GM12878 (cell line): ENCODE results near the gene PRPF40B. TPM values are rescaled to one million over a fixed set of nuclear protein-coding genes. Genes with fewer than 3 reads are reported as not detected.

ENCODE experiments used
- CBFB ChIP-seq: IDR thresholded peaks from 2 replicates; pipeline ENCODE4 v1.6.1; 2016; ENCODE audit warnings: antibody characterized with exemption, low read depth
- FOXM1 ChIP-seq: IDR thresholded peaks from 2 replicates; pipeline ENCODE4 v1.6.1; 2012; ENCODE audit warnings: low read depth, mild to moderate bottlenecking, inconsistent platforms, low read length, moderate library complexity
- MXI1 ChIP-seq: fragments of 150-350 bp; IDR thresholded peaks from 2 replicates; pipeline ENCODE4 v1.6.1; 2011; ENCODE audit warnings: low read depth, mild to moderate bottlenecking, inconsistent platforms, low read length, improper control_type of control experiment
- NFYA ChIP-seq: IDR thresholded peaks from 2 replicates; pipeline ENCODE4 v1.6.1; 2011; ENCODE audit warnings: low read depth, mild to moderate bottlenecking, low read length, improper control_type of control experiment, borderline replicate concordance
- NR2C1 ChIP-seq: fragments of 450-650 bp; IDR thresholded peaks from 2 replicates; pipeline ENCODE4 v1.6.1; 2017; ENCODE audit warnings: antibody characterized with exemption, mild to moderate bottlenecking, moderate library complexity
- NR2F1 ChIP-seq: fragments of 450-650 bp; conservative IDR thresholded peaks from 2 replicates; pipeline ENCODE4 v1.6.1; 2017; ENCODE audit warnings: mild to moderate bottlenecking
- PAX5 ChIP-seq: IDR thresholded peaks from 2 replicates; pipeline ENCODE4 v1.6.1; 2011; ENCODE audit warnings: low read depth, low read length, borderline replicate concordance
- POLR2A ChIP-seq: IDR thresholded peaks from 2 replicates; pipeline ENCODE4 v1.6.1; 2011; ENCODE audit warnings: low read depth, mild to moderate bottlenecking, low read length
- POU2F2 ChIP-seq: IDR thresholded peaks from 3 replicates; pipeline ENCODE4 v1.6.1; 2011; ENCODE audit warnings: low read depth, mild to moderate bottlenecking, low read length, borderline replicate concordance
- RAD21 ChIP-seq: IDR thresholded peaks from 2 replicates; pipeline ENCODE4 v1.6.1; 2011; ENCODE audit warnings: mild to moderate bottlenecking, low read depth, low read length, moderate library complexity; ENCODE audit not compliant: insufficient read depth
- RAD51 ChIP-seq: fragments of 450-650 bp; IDR thresholded peaks from 2 replicates; pipeline ENCODE4 v1.6.1; 2016; ENCODE audit warnings: moderate library complexity, mild to moderate bottlenecking, inconsistent platforms
- RUNX3 ChIP-seq: IDR thresholded peaks from 2 replicates; pipeline ENCODE4 v1.6.1; 2012; ENCODE audit warnings: low read length, inconsistent platforms
- SMC3 ChIP-seq: IDR thresholded peaks from 2 replicates; pipeline ENCODE4 v1.6.1; 2011; ENCODE audit warnings: low read length, improper control_type of control experiment, borderline replicate concordance
- SP1 ChIP-seq: IDR thresholded peaks from one replicate; pipeline ENCODE4 v1.6.1; 2011; ENCODE audit warnings: low read depth, low read length
- TAF1 ChIP-seq: IDR thresholded peaks from 2 replicates; pipeline ENCODE4 v1.6.1; 2011; ENCODE audit warnings: mild to moderate bottlenecking, low read depth, low read length, borderline replicate concordance
- polyA plus RNA-seq, 11 experiments: library from polyadenylated mRNA; depleted of rRNA in 4 of 11; unstranded in 6 of 11; stranded (reverse) in 5 of 11; fragments of >200 nt; fragmentation: Nextera tagmentation in 4 of 11; fragmentation: Illumina TruSeq in 1 of 11; extraction: Ambion mirVana in 4 of 11; extraction: Trizol in 1 of 11; gene quantifications; 1 replicate in 1 of 11; 2 replicates in 10 of 11; pipeline versions ENCODE4 v1.2.1 to v1.2.3, GENCODE V29; 2011 to 2016; ENCODE audit warnings: inconsistent platforms in 2 of 11, missing spikeins in 2 of 11, low read depth in 1 of 11
- total RNA-seq, 4 experiments: library from RNA; depleted of rRNA in 3 of 4; stranded (reverse); fragments of >200 nt in 3 of 4; fragmentation: Illumina TruSeq in 1 of 4; extraction: Trizol in 1 of 4; gene quantifications; 2 replicates each; pipeline versions ENCODE4 v1.2.1 to v1.2.3, GENCODE V29; 2013 to 2021
- TF ChIP-seq, protein P1 (sequence below), 3 experiments: IDR thresholded peaks in 2 of 3; conservative IDR thresholded peaks in 1 of 3; 2 replicates each; pipeline ENCODE4 v1.5.1; 2011; ENCODE audit warnings: low read depth in 3 of 3, low read length in 3 of 3, mild to moderate bottlenecking in 3 of 3, control low read depth in 2 of 3, moderate library complexity in 2 of 3, inconsistent platforms in 1 of 3, mixed read lengths in 1 of 3; ENCODE audit not compliant: control insufficient read depth in 2 of 3, insufficient read depth in 1 of 3; ENCODE audit errors: extremely low read depth in 1 of 3
- TF ChIP-seq, protein P2 (sequence below): IDR thresholded peaks from 2 replicates; pipeline ENCODE4 v1.6.1; 2012; ENCODE audit warnings: low read depth, low read length, improper control_type of control experiment

Gene PRPF40B
- total and polyA plus RNA-seq, 10 of the 15 experiments (the other 5 are each of a cell fraction or from before 2014, with no cell fraction given): 0.31 to 17.9 (median 7.3) TPM

DNA sequence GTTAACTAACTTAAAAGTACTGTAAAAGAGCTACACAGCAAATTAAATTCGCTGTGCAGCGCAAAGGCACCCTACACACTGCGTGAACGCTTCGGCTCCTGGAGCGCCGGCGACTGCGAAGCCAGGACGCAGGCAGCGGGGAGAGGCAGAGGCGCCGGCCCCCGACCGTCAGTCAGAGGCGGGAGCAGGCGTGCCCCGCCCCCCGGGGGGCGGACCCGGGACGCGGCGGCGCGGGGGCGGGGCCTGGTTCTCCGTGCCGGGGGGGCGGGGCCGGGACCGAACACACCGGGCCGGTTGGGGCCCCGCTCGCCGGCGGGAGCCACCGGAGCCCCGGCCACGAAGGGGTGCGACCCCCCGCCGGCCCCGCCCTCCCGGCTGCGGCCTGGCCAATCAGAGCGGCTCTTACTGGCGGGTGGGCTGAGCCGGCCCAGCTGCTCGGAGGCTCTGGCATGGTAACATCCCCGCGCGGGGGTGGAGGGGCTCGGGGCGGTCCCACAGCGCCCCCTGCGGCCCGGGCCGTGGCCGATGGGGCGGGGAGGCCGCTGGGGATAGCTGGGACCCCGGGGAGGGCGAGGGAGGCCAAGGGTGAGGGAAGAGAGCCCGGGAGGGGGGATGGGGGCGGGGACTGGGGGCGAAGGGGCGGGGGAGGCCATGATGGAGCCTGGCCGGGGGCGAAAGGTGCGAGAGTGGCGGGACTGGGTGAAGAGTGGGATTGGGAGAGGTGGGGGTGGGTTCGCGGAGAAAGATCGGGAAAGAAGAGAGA lies at the start of gene PRPF40B (continued):
- TF ChIP-seq POU2F2 (peak; percentile 56; the same call in 2 of the 3 replicates), PAX5 (no peak), NFYA (no peak), RAD21 (peak; percentile 40; the same call in 1 of the 2 replicates), NR2F1 (peak; percentile 60), RAD51 (no peak), CBFB (peak; percentile 40; the same call in 1 of the 2 replicates), MXI1 (0 out of 2 replicates have a peak, but pooled peaks have one; percentile 25), FOXM1 (0 out of 2 replicates have a peak, but pooled peaks have one; percentile 16), TAF1 (peak; percentile 62; the same call in 1 of the 2 replicates), SMC3 (peak; percentile 26; the same call in 1 of the 2 replicates), NR2C1 (peak; percentile 43; the same call in 1 of the 2 replicates), POLR2A (peak; percentile 90), RUNX3 (no peak), SP1 (peak; percentile 73)
- TF ChIP-seq, protein P1, sequence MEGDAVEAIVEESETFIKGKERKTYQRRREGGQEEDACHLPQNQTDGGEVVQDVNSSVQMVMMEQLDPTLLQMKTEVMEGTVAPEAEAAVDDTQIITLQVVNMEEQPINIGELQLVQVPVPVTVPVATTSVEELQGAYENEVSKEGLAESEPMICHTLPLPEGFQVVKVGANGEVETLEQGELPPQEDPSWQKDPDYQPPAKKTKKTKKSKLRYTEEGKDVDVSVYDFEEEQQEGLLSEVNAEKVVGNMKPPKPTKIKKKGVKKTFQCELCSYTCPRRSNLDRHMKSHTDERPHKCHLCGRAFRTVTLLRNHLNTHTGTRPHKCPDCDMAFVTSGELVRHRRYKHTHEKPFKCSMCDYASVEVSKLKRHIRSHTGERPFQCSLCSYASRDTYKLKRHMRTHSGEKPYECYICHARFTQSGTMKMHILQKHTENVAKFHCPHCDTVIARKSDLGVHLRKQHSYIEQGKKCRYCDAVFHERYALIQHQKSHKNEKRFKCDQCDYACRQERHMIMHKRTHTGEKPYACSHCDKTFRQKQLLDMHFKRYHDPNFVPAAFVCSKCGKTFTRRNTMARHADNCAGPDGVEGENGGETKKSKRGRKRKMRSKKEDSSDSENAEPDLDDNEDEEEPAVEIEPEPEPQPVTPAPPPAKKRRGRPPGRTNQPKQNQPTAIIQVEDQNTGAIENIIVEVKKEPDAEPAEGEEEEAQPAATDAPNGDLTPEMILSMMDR (IDR thresholded peaks at IDR 0.05 in 2 of 3, conservative IDR thresholded peaks at IDR 0.05 in 1 of 3; ENCODE audit: control insufficient read depth in 2 of 3, extremely low read depth in 1 of 3, insufficient read depth in 1 of 3, low read depth in 3 of 3, low read length in 3 of 3): peak; percentile 33 to 66 (median 57)
- TF ChIP-seq, protein P2, sequence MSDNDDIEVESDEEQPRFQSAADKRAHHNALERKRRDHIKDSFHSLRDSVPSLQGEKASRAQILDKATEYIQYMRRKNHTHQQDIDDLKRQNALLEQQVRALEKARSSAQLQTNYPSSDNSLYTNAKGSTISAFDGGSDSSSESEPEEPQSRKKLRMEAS: 0 out of 2 replicates have a peak, but pooled peaks have one; percentile 5
